ENCODE results near the gene UNK. TPM values are rescaled to one million over a fixed set of nuclear protein-coding genes. Genes with fewer than 3 reads are reported as not detected.
A peak's percentile ranks its signal among the peaks of the same experiment; 100 is the strongest.

UNK gene
- total and polyA plus RNA-seq, 2 of the 13 experiments (the other 11 are each of a cell fraction or from before 2014, with no cell fraction given) = 31.6 to 33.0 TPM

- TF ChIP-seq, protein P1, sequence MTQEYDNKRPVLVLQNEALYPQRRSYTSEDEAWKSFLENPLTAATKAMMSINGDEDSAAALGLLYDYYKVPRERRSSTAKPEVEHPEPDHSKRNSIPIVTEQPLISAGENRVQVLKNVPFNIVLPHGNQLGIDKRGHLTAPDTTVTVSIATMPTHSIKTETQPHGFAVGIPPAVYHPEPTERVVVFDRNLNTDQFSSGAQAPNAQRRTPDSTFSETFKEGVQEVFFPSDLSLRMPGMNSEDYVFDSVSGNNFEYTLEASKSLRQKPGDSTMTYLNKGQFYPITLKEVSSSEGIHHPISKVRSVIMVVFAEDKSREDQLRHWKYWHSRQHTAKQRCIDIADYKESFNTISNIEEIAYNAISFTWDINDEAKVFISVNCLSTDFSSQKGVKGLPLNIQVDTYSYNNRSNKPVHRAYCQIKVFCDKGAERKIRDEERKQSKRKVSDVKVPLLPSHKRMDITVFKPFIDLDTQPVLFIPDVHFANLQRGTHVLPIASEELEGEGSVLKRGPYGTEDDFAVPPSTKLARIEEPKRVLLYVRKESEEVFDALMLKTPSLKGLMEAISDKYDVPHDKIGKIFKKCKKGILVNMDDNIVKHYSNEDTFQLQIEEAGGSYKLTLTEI (CRISPR knock-in tag; conservative IDR thresholded peaks at IDR 0.05) = no peak
- TF ChIP-seq MLLT10 (CRISPR knock-in tag; IDR thresholded peaks at IDR 0.05) (no peak), UBTF (CRISPR knock-in tag; IDR thresholded peaks at IDR 0.05) (peak; percentile 89), NR3C1 (CRISPR knock-in tag; IDR thresholded peaks at IDR 0.05) (no peak), ZNF605 (CRISPR knock-in tag; IDR thresholded peaks at IDR 0.05) (peak; percentile 69), IRF2 (CRISPR knock-in tag; IDR thresholded peaks at IDR 0.05) (peak; percentile 96), FOSL2 (CRISPR knock-in tag; IDR thresholded peaks at IDR 0.05) (peak; percentile 44), ZNF746 (CRISPR knock-in tag; IDR thresholded peaks at IDR 0.05) (peak; percentile 75; the same call in 1 of the 2 replicates), SP5 (CRISPR knock-in tag; IDR thresholded peaks at IDR 0.05; ENCODE audit: borderline replicate concordance, low read depth) (no peak; the same call in 1 of the 2 replicates), GABPA (IDR thresholded peaks at IDR 0.05; ENCODE audit: low read depth, low read length) (peak; percentile 53), GABPA (CRISPR knock-in tag; IDR thresholded peaks at IDR 0.05; ENCODE audit: low read depth) (peak; percentile 91), ESRRA (CRISPR knock-in tag; IDR thresholded peaks at IDR 0.05; ENCODE audit: low read depth) (no peak), TMF1 (CRISPR knock-in tag; IDR thresholded peaks at IDR 0.05; ENCODE audit: low read depth) (peak; percentile 69), ZNF556 (CRISPR knock-in tag; IDR thresholded peaks at IDR 0.05; ENCODE audit: borderline replicate concordance) (peak; percentile 38; the same call in 1 of the 2 replicates), RARA (CRISPR knock-in tag; IDR thresholded peaks at IDR 0.05) (peak; percentile 11; the same call in 1 of the 2 replicates), TSC22D2 (CRISPR knock-in tag; IDR thresholded peaks at IDR 0.05; ENCODE audit: borderline replicate concordance) (no peak; the same call in 1 of the 2 replicates), KLF16 (CRISPR knock-in tag; IDR thresholded peaks at IDR 0.05) (peak in 1 of 2 experiments; percentile 90; a peak in 2 of 4 replicates), AGO2 (optimal IDR thresholded peaks at IDR 0.05; ENCODE audit: low read depth, low read length) (peak; percentile 97), ZNF275 (CRISPR knock-in tag; IDR thresholded peaks at IDR 0.05; ENCODE audit: borderline replicate concordance) (0 out of 2 replicates have a peak, but pooled peaks have one; percentile 88), ZNF331 (CRISPR knock-in tag; IDR thresholded peaks at IDR 0.05) (no peak; the same call in 1 of the 2 replicates), ZNF879 (CRISPR knock-in tag; IDR thresholded peaks at IDR 0.05) (no peak)
- TF ChIP-seq, protein P2, sequence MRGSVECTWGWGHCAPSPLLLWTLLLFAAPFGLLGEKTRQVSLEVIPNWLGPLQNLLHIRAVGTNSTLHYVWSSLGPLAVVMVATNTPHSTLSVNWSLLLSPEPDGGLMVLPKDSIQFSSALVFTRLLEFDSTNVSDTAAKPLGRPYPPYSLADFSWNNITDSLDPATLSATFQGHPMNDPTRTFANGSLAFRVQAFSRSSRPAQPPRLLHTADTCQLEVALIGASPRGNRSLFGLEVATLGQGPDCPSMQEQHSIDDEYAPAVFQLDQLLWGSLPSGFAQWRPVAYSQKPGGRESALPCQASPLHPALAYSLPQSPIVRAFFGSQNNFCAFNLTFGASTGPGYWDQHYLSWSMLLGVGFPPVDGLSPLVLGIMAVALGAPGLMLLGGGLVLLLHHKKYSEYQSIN (CRISPR knock-in tag; IDR thresholded peaks at IDR 0.05; ENCODE audit: borderline replicate concordance) = no peak
- TF ChIP-seq, protein P3, sequence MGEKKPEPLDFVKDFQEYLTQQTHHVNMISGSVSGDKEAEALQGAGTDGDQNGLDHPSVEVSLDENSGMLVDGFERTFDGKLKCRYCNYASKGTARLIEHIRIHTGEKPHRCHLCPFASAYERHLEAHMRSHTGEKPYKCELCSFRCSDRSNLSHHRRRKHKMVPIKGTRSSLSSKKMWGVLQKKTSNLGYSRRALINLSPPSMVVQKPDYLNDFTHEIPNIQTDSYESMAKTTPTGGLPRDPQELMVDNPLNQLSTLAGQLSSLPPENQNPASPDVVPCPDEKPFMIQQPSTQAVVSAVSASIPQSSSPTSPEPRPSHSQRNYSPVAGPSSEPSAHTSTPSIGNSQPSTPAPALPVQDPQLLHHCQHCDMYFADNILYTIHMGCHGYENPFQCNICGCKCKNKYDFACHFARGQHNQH (CRISPR knock-in tag; IDR thresholded peaks at IDR 0.05) = peak; percentile 84; the same call in 1 of the 2 replicates
Measured at GRCh38 chr17:75855310-75856061, 70.9 kb downstream of the UNK start, which contains the start of gene WBP2 (continued).

Measured in HepG2 (cell line).